HepG2 (cell line): ENCODE data around the gene NEIL1. TPM values are rescaled to one million over a fixed set of nuclear protein-coding genes. Genes with fewer than 3 reads are reported as not detected.

ENCODE experiments used
- ATAC-seq: fragments of 200-7000 bp; cut with Tn5 transposase; 3 replicates; pipeline ENCODE4 v1.9.1; 2020; ENCODE audit warnings: mild to moderate bottlenecking, moderate library complexity
- BruUV-seq: library from RNA; stranded (reverse); fragments of 400-500 nt; replicated peaks from 2 replicates; lab custom pipeline; 2021; lab: Mats Ljungman, UMichigan
- CTCF ChIA-PET: fragments of 300-600 bp; formaldehyde crosslinking; extraction: SDS; loops from one replicate; lab custom pipeline; 2021; ENCODE audit warnings: low total read pairs, inconsistent platforms, low intra/inter-chr PET ratio; lab: Yijun Ruan, JAX
- POLR2A ChIA-PET: fragments of 350-600 bp; sonication (Branson Sonifier 250); formaldehyde crosslinking; loops from one replicate; lab custom pipeline; 2020; ENCODE audit warnings: antibody characterized with exemption, inconsistent platforms; lab: Yijun Ruan, JAX
- DNase-seq: peaks from one replicate; pipeline ENCODE4 v3.0.0-alpha.2; 2015; ENCODE audit warnings: low spot score
- FAIRE-seq: peaks from 3 replicates; lab custom pipeline; 2011; peaks lifted over from hg19 to GRCh38; lab: Jason Lieb, UNC
- H2AFZ ChIP-seq: one replicate; pipeline ENCODE4 v1.6.1; 2011; ENCODE audit warnings: low read length, inconsistent platforms
- H3K27ac ChIP-seq: fragments of 300-600 bp; 3 replicates; pipeline ENCODE4 v1.8.0; 2011; ENCODE audit warnings: mixed run types, mild to moderate bottlenecking, mixed read lengths, low read length, inconsistent platforms; ENCODE audit not compliant: insufficient read depth; ENCODE audit errors: extremely low read length
- H3K27me3 ChIP-seq, 2 experiments: fragments of 200-600 bp in 1 of 2; 2 replicates in 1 of 2; 3 replicates in 1 of 2; pipeline versions ENCODE4 v1.6.0 to v1.8.0; 2011; ENCODE audit warnings: low read length in 2 of 2, mild to moderate bottlenecking in 2 of 2, moderate library complexity in 2 of 2, inconsistent platforms in 1 of 2; ENCODE audit not compliant: insufficient read depth in 2 of 2, control insufficient read depth in 1 of 2
- H3K36me3 ChIP-seq, 2 experiments: fragments of 200-600 bp in 1 of 2; replicated peaks in 1 of 2; 2 replicates in 1 of 2; 3 replicates in 1 of 2; pipeline versions ENCODE4 v1.5.1 to v1.8.0; 2011; ENCODE audit warnings: low read length in 2 of 2, inconsistent platforms in 1 of 2; ENCODE audit not compliant: insufficient read depth in 2 of 2, control insufficient read depth in 1 of 2
- H3K4me1 ChIP-seq: 2 replicates; pipeline ENCODE4 v1.5.1; 2012; ENCODE audit warnings: low read length, inconsistent platforms; ENCODE audit not compliant: insufficient read depth
- H3K4me2 ChIP-seq: 2 replicates; pipeline ENCODE4 v1.6.0; 2011; ENCODE audit warnings: low read depth, low read length, inconsistent platforms
- H3K4me3 ChIP-seq, 3 experiments: fragments of 200-600 bp in 1 of 3; sonication (generic), shearing (Covaris generic) in 1 of 3; replicated peaks in 1 of 3; 2 replicates each; pipeline ENCODE4 v1.5.1; 2011 to 2016; ENCODE audit warnings: low read length in 3 of 3, inconsistent platforms in 2 of 3, low read depth in 2 of 3, mild to moderate bottlenecking in 2 of 3, control low read depth in 1 of 3, mixed read lengths in 1 of 3; ENCODE audit not compliant: insufficient read depth in 1 of 3
- H3K79me2 ChIP-seq: one replicate; pipeline ENCODE4 v1.6.1; 2011; ENCODE audit warnings: low read length, inconsistent platforms; ENCODE audit not compliant: insufficient read depth
- H3K9ac ChIP-seq: 2 replicates; pipeline ENCODE4 v1.6.0; 2011; ENCODE audit warnings: mild to moderate bottlenecking, low read depth, low read length, inconsistent platforms; ENCODE audit not compliant: insufficient read depth
- H3K9me3 ChIP-seq: 2 replicates; pipeline ENCODE4 v1.5.1; 2012; ENCODE audit warnings: mild to moderate bottlenecking, low read length
- H4K20me1 ChIP-seq: 2 replicates; pipeline ENCODE4 v1.6.0; 2011; ENCODE audit warnings: inconsistent platforms, mild to moderate bottlenecking, low read length, moderate library complexity; ENCODE audit not compliant: insufficient read depth
- ATF1 ChIP-seq: IDR thresholded peaks from 2 replicates; pipeline ENCODE4 v1.6.1; 2016; ENCODE audit warnings: mild to moderate bottlenecking, control low read depth
- ATRX ChIP-seq: sonication (generic); formaldehyde crosslinking; IDR thresholded peaks from 2 replicates; pipeline ENCODE4 v1.4.0; 2020; ENCODE audit warnings: missing genetic modification reagents, borderline replicate concordance
- GATA4 ChIP-seq: sonication (generic); IDR thresholded peaks from 2 replicates; pipeline ENCODE4 v1.6.1; 2016; ENCODE audit warnings: antibody characterized with exemption, low read depth, borderline replicate concordance
- SMC3 ChIP-seq: IDR thresholded peaks from 2 replicates; pipeline ENCODE4 v1.6.1; 2011; ENCODE audit warnings: low read length, improper control_type of control experiment
- SP2 ChIP-seq: sonication (generic); formaldehyde crosslinking; IDR thresholded peaks from 2 replicates; pipeline ENCODE4 v1.5.1; 2020; ENCODE audit warnings: mild to moderate bottlenecking, missing genetic modification reagents
- TSC22D2 ChIP-seq: sonication (generic); formaldehyde crosslinking; IDR thresholded peaks from 2 replicates; pipeline ENCODE4 v1.5.1; 2020; ENCODE audit warnings: missing genetic modification reagents, mild to moderate bottlenecking, borderline replicate concordance
- ZNF572 ChIP-seq: sonication (generic); formaldehyde crosslinking; IDR thresholded peaks from 2 replicates; pipeline ENCODE4 v1.5.1; 2020; ENCODE audit warnings: mild to moderate bottlenecking, missing genetic modification reagents
- ZNF615 ChIP-seq: sonication (generic); formaldehyde crosslinking; IDR thresholded peaks from 2 replicates; pipeline ENCODE4 v1.5.0; 2020; ENCODE audit warnings: mild to moderate bottlenecking, missing genetic modification reagents, borderline replicate concordance
- ZSCAN22 ChIP-seq: sonication (generic); formaldehyde crosslinking; IDR thresholded peaks from 2 replicates; pipeline ENCODE4 v1.4.0; 2020; ENCODE audit warnings: mild to moderate bottlenecking, missing genetic modification reagents
- WGBS: methylation state at CpG from one replicate; pipeline ENCODE4 v1.1.6; 2017; ENCODE audit warnings: low lambda C conversion rate; 5-methylcytosine and 5-hydroxymethylcytosine counted together
- in situ Hi-C: cut with HindIII; loops from 2 replicates; pipeline ENCODE4 v1.10.0; 2017; ENCODE audit warnings: low pct_unique_long_range_greater_than_20kb; ENCODE audit not compliant: extremely low pct_ligation_motif_present
- intact Hi-C: fragments of 100-400 bp; cut with micrococcal nuclease; formaldehyde crosslinking; loops from one replicate; pipeline ENCODE4 v1.10.0; 2022; ENCODE audit not compliant: unreplicated experiment
- polyA plus RNA-seq, 8 experiments: library from polyadenylated mRNA; depleted of rRNA in 3 of 8; stranded (reverse) in 7 of 8; unstranded in 1 of 8; fragments of >200 nt; fragmentation: Illumina TruSeq in 4 of 8; extraction: Trizol in 4 of 8; gene quantifications; 2 replicates each; pipeline versions ENCODE4 v1.2.1 to v1.2.3, GENCODE V29; 2011 to 2016; ENCODE audit warnings: low read depth in 4 of 8, missing spikeins in 1 of 8, mixed read lengths in 1 of 8; ENCODE audit not compliant: insufficient read depth in 1 of 8
- total RNA-seq, 5 experiments: library from RNA; depleted of rRNA; stranded (reverse); fragments of >200 nt; fragmentation: Illumina TruSeq; extraction: Trizol; gene quantifications; 2 replicates each; pipeline ENCODE4 v1.2.3, GENCODE V29; 2016; ENCODE audit warnings: low read depth in 1 of 5
- TF ChIP-seq, protein P1 (sequence below): sonication (generic); formaldehyde crosslinking; conservative IDR thresholded peaks from 2 replicates; pipeline ENCODE4 v1.4.0; 2020; ENCODE audit warnings: missing genetic modification reagents

Gene NEIL1
- total and polyA plus RNA-seq, 2 of the 13 experiments (the other 11 are each of a cell fraction or from before 2014, with no cell fraction given) = 10.4 to 15.5 TPM

- H3K27me3 ChIP-seq = no peaks in the 10 kb centered on the region
- intact Hi-C loops = loop anchor here (5.0 to 10.0 kb wide), 2 partner anchors 86 to 319 kb away; partner anchors contain the start of gene SIN3A
- no peak for TF ChIP-seq SMC3
- TF ChIP-seq ZNF572 (CRISPR knock-in tag) = no peak
- no peak for TF ChIP-seq TSC22D2 (CRISPR knock-in tag)
- TF ChIP-seq, protein P1, sequence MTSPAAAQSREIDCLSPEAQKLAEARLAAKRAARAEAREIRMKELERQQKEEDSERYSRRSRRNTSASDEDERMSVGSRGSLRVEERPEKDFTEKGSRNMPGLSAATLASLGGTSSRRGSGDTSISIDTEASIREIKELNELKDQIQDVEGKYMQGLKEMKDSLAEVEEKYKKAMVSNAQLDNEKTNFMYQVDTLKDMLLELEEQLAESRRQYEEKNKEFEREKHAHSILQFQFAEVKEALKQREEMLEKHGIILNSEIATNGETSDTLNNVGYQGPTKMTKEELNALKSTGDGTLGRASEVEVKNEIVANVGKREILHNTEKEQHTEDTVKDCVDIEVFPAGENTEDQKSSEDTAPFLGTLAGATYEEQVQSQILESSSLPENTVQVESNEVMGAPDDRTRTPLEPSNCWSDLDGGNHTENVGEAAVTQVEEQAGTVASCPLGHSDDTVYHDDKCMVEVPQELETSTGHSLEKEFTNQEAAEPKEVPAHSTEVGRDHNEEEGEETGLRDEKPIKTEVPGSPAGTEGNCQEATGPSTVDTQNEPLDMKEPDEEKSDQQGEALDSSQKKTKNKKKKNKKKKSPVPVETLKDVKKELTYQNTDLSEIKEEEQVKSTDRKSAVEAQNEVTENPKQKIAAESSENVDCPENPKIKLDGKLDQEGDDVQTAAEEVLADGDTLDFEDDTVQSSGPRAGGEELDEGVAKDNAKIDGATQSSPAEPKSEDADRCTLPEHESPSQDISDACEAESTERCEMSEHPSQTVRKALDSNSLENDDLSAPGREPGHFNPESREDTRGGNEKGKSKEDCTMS (CRISPR knock-in tag) = no peak
- no peak for TF ChIP-seq ATF1 (CRISPR knock-in tag)
- TF ChIP-seq ZSCAN22 (CRISPR knock-in tag) = no peak
- no peak for TF ChIP-seq GATA4
- TF ChIP-seq ZNF615 (CRISPR knock-in tag) = no peak
- TF ChIP-seq ATRX (CRISPR knock-in tag) = no peak
- TF ChIP-seq SP2 (CRISPR knock-in tag) = no peak
- H4K20me1 ChIP-seq = 0 out of 2 replicates have a peak, but pooled peaks cover 4% of the 10 kb centered on the region
- CTCF ChIA-PET = no interaction called here
- no peaks in the 10 kb centered on the region for H3K9me3 ChIP-seq
- FAIRE-seq = no peak
- H3K9ac ChIP-seq = no peak overlapping the region
- ATAC-seq = no peak
- no peak overlapping the region for H3K4me3 ChIP-seq
- peaks cover 39% of the 10 kb centered on the region for H3K4me1 ChIP-seq
- in situ Hi-C loops = loop anchor here (5.0 to 10.0 kb wide), 2 partner anchors 86 to 279 kb away; partner anchors contain the start of genes IMP3, SIN3A and SNX33
- no TSS peak for BruUV-seq
- DNase-seq = no peak
- WGBS = 92% methylated on average over 3 of the region's 3 CpGs
- POLR2A ChIA-PET = interaction anchor here (1.0 kb wide), 1 partner anchor 13 kb away, joined by 3 read pairs; no protein-coding TSS in a partner anchor
- peaks cover 8 to 38% of the 10 kb centered on the region in 2 experiments for H3K36me3 ChIP-seq
- no peak overlapping the region for H3K4me2 ChIP-seq
- peaks cover 5% of the 10 kb centered on the region for H3K79me2 ChIP-seq
- no peak overlapping the region for H2AFZ ChIP-seq
- H3K27ac ChIP-seq = no peak overlapping the region
These were observed 19.3 kb downstream of the NEIL1 start for GRCh38 chr15:75366163-75366562.
